ENCODE results near the gene CBX5.

Gene CBX5

GRCh38 chr12:54213079-54213478 is 66.8 kb downstream of the CBX5 start:
- Histone ChIP-seq H3K79me2 (ENCODE audit: insufficient read depth, low read depth) (no peaks in the 10 kb centered on the region), H3K36me3 (ENCODE audit: insufficient read depth) (no peaks in the 10 kb centered on the region), H2AFZ (ENCODE audit: low read depth) (no peak overlapping the region), H3K4me1 (ENCODE audit: low read depth, poor library complexity, severe bottlenecking) (peaks cover 37% of the 10 kb centered on the region), H3K27me3 (ENCODE audit: insufficient read depth, low read depth) (peaks cover 93% of the 10 kb centered on the region), H3K9ac (no peak overlapping the region), H3K27ac (no peak overlapping the region), H4K20me1 (ENCODE audit: insufficient read depth) (no peaks in the 10 kb centered on the region), H3K4me3 (IDR thresholded peaks at IDR 0.05; ENCODE audit: insufficient read depth, low read depth, low read length) (no peak overlapping the region), H3K4me2 (no peak overlapping the region)
- TF ChIP-seq CTCF (conservative IDR thresholded peaks at IDR 0.05; ENCODE audit: low read depth, low read length), result no peak; the same call in 1 of the 2 replicates

GRCh38 chr12:54211920-54212319 is 68.0 kb downstream of the CBX5 start:
- Histone ChIP-seq H4K20me1 (ENCODE audit: insufficient read depth) (no peaks in the 10 kb centered on the region), H3K9ac (no peak overlapping the region), H3K4me1 (ENCODE audit: low read depth, poor library complexity, severe bottlenecking) (peaks cover 30% of the 10 kb centered on the region), H3K27ac (no peak overlapping the region), H3K27me3 (ENCODE audit: insufficient read depth, low read depth) (peaks cover 93% of the 10 kb centered on the region), H3K79me2 (ENCODE audit: insufficient read depth, low read depth) (no peaks in the 10 kb centered on the region), H3K36me3 (ENCODE audit: insufficient read depth) (no peaks in the 10 kb centered on the region), H3K4me2 (no peak overlapping the region), H2AFZ (ENCODE audit: low read depth) (no peak overlapping the region), H3K4me3 (IDR thresholded peaks at IDR 0.05; ENCODE audit: insufficient read depth, low read depth, low read length) (no peak overlapping the region)
- peak; percentile 28 for TF ChIP-seq CTCF (conservative IDR thresholded peaks at IDR 0.05; ENCODE audit: low read depth, low read length)

- Histone ChIP-seq H3K4me1 (ENCODE audit: low read depth, poor library complexity, severe bottlenecking) (peaks cover 15% of the 10 kb centered on the region), H3K4me3 (IDR thresholded peaks at IDR 0.05; ENCODE audit: insufficient read depth, low read depth, low read length) (no peak overlapping the region), H2AFZ (ENCODE audit: low read depth) (no peak overlapping the region), H3K9ac (no peak overlapping the region), H3K79me2 (ENCODE audit: insufficient read depth, low read depth) (no peaks in the 10 kb centered on the region), H3K36me3 (ENCODE audit: insufficient read depth) (no peaks in the 10 kb centered on the region), H3K27ac (no peak overlapping the region), H3K27me3 (ENCODE audit: insufficient read depth, low read depth) (peaks cover 93% of the 10 kb centered on the region), H4K20me1 (ENCODE audit: insufficient read depth) (no peaks in the 10 kb centered on the region), H3K4me2 (no peak overlapping the region)
- TF ChIP-seq CTCF (conservative IDR thresholded peaks at IDR 0.05; ENCODE audit: low read depth, low read length), result no peak
Observed at GRCh38 chr12:54210400-54210790, 69.5 kb downstream of the CBX5 start.

- Histone ChIP-seq H3K4me2 (no peak overlapping the region), H2AFZ (ENCODE audit: low read depth) (no peak overlapping the region), H3K4me1 (ENCODE audit: low read depth, poor library complexity, severe bottlenecking) (peaks cover 4% of the 10 kb centered on the region), H3K79me2 (ENCODE audit: insufficient read depth, low read depth) (no peaks in the 10 kb centered on the region), H3K36me3 (ENCODE audit: insufficient read depth) (no peaks in the 10 kb centered on the region), H3K27ac (no peak overlapping the region), H4K20me1 (ENCODE audit: insufficient read depth) (no peaks in the 10 kb centered on the region), H3K9ac (no peak overlapping the region), H3K4me3 (IDR thresholded peaks at IDR 0.05; ENCODE audit: insufficient read depth, low read depth, low read length) (no peak overlapping the region), H3K27me3 (ENCODE audit: insufficient read depth, low read depth) (peaks cover 98% of the 10 kb centered on the region)
- TF ChIP-seq CTCF (conservative IDR thresholded peaks at IDR 0.05; ENCODE audit: low read depth, low read length), result no peak
Observed at GRCh38 chr12:54208591-54208990, 71.3 kb downstream of the CBX5 start.
